MM.1S (cell line): ENCODE data around the gene ZDHHC11.

Experiments used
- DNase-seq: peaks from one replicate; pipeline ENCODE4 v3.0.0-alpha.2; 2015
- H2AFZ ChIP-seq: fragments of 300-600 bp; sonication (generic); 2 replicates; pipeline ENCODE4 v1.6.0; 2016; ENCODE audit warnings: antibody characterized with exemption, low read length
- H3F3A ChIP-seq: fragments of 300-600 bp; sonication (generic); 2 replicates; pipeline ENCODE4 v1.6.1; 2016; ENCODE audit warnings: mild to moderate bottlenecking, antibody characterized with exemption, low read length, moderate library complexity, mixed read lengths; ENCODE audit not compliant: insufficient read depth
- H3K27ac ChIP-seq: fragments of 300-600 bp; sonication (generic); 2 replicates; pipeline ENCODE4 v1.5.1; 2016; ENCODE audit warnings: mild to moderate bottlenecking, low read length
- H3K27me3 ChIP-seq: fragments of 300-600 bp; sonication (generic); replicated peaks from 2 replicates; pipeline ENCODE4 v1.6.0; 2016; ENCODE audit warnings: low read length; ENCODE audit not compliant: insufficient read depth
- H3K36me3 ChIP-seq: fragments of 300-600 bp; sonication (generic); replicated peaks from 2 replicates; pipeline ENCODE4 v1.6.1; 2016; ENCODE audit warnings: mild to moderate bottlenecking, low read length, mixed read lengths; ENCODE audit not compliant: insufficient read depth
- H3K4me1 ChIP-seq: fragments of 300-600 bp; sonication (generic); 2 replicates; pipeline ENCODE4 v1.6.1; 2016; ENCODE audit warnings: low read length, mixed read lengths
- H3K4me2 ChIP-seq: fragments of 300-600 bp; sonication (generic); 2 replicates; pipeline ENCODE4 v1.6.0; 2016; ENCODE audit warnings: low read depth, low read length
- H3K4me3 ChIP-seq: fragments of 300-600 bp; sonication (generic); 2 replicates; pipeline ENCODE4 v1.5.1; 2016; ENCODE audit warnings: low read length, mixed read lengths
- H3K79me2 ChIP-seq: fragments of 300-600 bp; sonication (generic); 2 replicates; pipeline ENCODE4 v1.6.1; 2016; ENCODE audit warnings: mixed run types, low read length, mixed read lengths
- H3K9ac ChIP-seq: fragments of 300-600 bp; sonication (generic); 2 replicates; pipeline ENCODE4 v1.6.1; 2016; ENCODE audit warnings: low read length, mixed read lengths
- H3K9me2 ChIP-seq: fragments of 300-600 bp; sonication (generic); replicated peaks from 2 replicates; pipeline ENCODE4 v1.6.1; 2016; ENCODE audit warnings: mild to moderate bottlenecking, low read length, mixed read lengths; ENCODE audit not compliant: insufficient read depth
- H3K9me3 ChIP-seq: fragments of 300-600 bp; sonication (generic); replicated peaks from 2 replicates; pipeline ENCODE4 v1.6.1; 2016; ENCODE audit warnings: mild to moderate bottlenecking, low read length, mixed read lengths; ENCODE audit not compliant: insufficient read depth
- H4K20me1 ChIP-seq: fragments of 300-600 bp; sonication (generic); 2 replicates; pipeline ENCODE4 v1.6.1; 2016; ENCODE audit warnings: mild to moderate bottlenecking, low read length, moderate library complexity, mixed read lengths; ENCODE audit not compliant: insufficient read depth
- EZH2 ChIP-seq: fragments of 300-600 bp; sonication (generic); optimal IDR thresholded peaks from 2 replicates; pipeline ENCODE3; 2017; ENCODE audit warnings: low read depth, mild to moderate bottlenecking, antibody characterized with exemption, low read length, mixed read lengths
- EZH2phosphoT487 ChIP-seq: fragments of 300-600 bp; sonication (generic); IDR thresholded peaks from 2 replicates; pipeline ENCODE4 v1.6.1; 2018; ENCODE audit warnings: antibody characterized with exemption, low read length
- TF ChIP-seq, protein P1 (sequence below): fragments of 300-600 bp; sonication (generic); IDR thresholded peaks from 2 replicates; pipeline ENCODE4 v1.5.1; 2016; ENCODE audit warnings: antibody characterized with exemption, low read length, mixed read lengths

Gene ZDHHC11, protein sequence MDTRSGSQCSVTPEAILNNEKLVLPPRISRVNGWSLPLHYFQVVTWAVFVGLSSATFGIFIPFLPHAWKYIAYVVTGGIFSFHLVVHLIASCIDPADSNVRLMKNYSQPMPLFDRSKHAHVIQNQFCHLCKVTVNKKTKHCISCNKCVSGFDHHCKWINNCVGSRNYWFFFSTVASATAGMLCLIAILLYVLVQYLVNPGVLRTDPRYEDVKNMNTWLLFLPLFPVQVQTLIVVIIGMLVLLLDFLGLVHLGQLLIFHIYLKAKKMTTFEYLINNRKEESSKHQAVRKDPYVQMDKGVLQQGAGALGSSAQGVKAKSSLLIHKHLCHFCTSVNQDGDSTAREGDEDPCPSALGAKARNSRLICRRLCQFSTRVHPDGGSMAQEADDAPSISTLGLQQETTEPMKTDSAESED

DNA sequence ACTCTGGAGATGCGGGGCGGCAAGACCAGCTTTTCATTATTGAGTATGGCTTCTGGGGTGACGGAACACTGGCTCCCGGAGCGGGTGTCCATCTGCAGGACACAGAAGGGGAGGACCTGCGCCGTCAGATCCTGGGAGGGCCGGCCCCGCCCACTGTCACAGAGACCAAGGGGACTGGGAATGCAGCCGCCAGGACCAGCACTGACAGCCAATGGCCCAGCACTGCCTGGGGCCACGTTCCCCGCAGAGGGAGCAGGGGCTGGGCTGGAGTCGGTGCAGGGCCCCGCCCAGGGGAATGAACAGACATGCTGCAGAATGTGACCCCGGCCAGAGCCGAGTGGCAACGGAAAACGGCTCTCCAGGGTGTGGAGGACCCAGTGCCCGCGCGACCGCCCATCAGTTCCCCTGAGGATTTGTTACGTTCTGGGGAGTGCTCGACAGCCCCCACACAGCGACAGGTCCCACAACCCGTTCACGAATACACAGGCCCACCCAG is at the start of gene ZDHHC11:
Gene ZDHHC11 (minus strand): TSS at position 476 of the 496 bp plus-strand sequence. CDS start 384 bp downstream, at position 92.
- Histone ChIP-seq H3F3A (no peaks in the 10 kb centered on the region), H3K9me2 (no peaks in the 10 kb centered on the region), H3K9ac (no peak within 1 kb of the TSS), H3K9me3 (no peaks in the 10 kb centered on the region), H3K36me3 (no peaks in the 10 kb centered on the region), H3K4me3 (no peak within 1 kb of the TSS), H4K20me1 (no peaks in the 10 kb centered on the region), H3K79me2 (no peaks in the 10 kb centered on the region), H3K27ac (no peak within 1 kb of the TSS), H3K4me1 (no peaks in the 10 kb centered on the region), H3K4me2 (no peak within 1 kb of the TSS), H3K27me3 (no peaks in the 10 kb centered on the region), H2AFZ (no peak within 1 kb of the TSS)
- TF ChIP-seq EZH2 = no peak
- TF ChIP-seq, protein P1, sequence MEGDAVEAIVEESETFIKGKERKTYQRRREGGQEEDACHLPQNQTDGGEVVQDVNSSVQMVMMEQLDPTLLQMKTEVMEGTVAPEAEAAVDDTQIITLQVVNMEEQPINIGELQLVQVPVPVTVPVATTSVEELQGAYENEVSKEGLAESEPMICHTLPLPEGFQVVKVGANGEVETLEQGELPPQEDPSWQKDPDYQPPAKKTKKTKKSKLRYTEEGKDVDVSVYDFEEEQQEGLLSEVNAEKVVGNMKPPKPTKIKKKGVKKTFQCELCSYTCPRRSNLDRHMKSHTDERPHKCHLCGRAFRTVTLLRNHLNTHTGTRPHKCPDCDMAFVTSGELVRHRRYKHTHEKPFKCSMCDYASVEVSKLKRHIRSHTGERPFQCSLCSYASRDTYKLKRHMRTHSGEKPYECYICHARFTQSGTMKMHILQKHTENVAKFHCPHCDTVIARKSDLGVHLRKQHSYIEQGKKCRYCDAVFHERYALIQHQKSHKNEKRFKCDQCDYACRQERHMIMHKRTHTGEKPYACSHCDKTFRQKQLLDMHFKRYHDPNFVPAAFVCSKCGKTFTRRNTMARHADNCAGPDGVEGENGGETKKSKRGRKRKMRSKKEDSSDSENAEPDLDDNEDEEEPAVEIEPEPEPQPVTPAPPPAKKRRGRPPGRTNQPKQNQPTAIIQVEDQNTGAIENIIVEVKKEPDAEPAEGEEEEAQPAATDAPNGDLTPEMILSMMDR = no peak
- TF ChIP-seq EZH2phosphoT487 = no peak
- no peak for DNase-seq

DNA sequence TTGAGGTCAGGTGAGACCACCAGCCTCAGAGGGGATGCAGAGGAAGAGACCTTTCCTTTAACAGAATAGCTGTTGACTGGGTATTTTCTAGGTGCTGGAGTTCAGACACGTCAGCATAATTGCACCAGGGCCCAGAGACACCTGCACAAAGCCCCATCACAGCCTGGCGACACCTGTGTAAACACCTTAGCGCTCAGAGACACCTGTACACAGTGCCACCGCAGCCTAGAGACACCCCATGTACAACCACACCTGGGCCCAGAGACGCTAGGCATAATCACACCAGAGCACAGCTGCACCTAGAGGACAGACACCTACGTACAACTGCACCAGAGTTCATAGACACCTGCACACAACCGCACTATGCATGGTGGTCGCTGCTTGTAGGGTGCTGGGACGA is 42.9 kb upstream of the ZDHHC11 start:
- Histone ChIP-seq H3K9ac (peak overlapping the region; percentile 93), H3K27me3 (no peaks in the 10 kb centered on the region), H3K4me2 (peak overlapping the region; percentile 88), H3K27ac (peak overlapping the region; percentile 87), H4K20me1 (no peaks in the 10 kb centered on the region), H3K79me2 (peaks cover 80% of the 10 kb centered on the region), H3F3A (0 out of 2 replicates have a peak, but pooled peaks cover 5% of the 10 kb centered on the region), H2AFZ (0 out of 2 replicates have a peak overlapping the region, but pooled peaks have one; percentile 28), H3K4me1 (peaks cover 26% of the 10 kb centered on the region; the same call in 1 of the 2 replicates), H3K9me3 (no peaks in the 10 kb centered on the region), H3K36me3 (peaks cover 23% of the 10 kb centered on the region), H3K9me2 (no peaks in the 10 kb centered on the region), H3K4me3 (peak overlapping the region; percentile 96)
- no peak for TF ChIP-seq EZH2phosphoT487
- TF ChIP-seq, protein P1 = 0 out of 2 replicates have a peak, but pooled peaks have one; percentile 12
- peak; percentile 94 for DNase-seq

DNA sequence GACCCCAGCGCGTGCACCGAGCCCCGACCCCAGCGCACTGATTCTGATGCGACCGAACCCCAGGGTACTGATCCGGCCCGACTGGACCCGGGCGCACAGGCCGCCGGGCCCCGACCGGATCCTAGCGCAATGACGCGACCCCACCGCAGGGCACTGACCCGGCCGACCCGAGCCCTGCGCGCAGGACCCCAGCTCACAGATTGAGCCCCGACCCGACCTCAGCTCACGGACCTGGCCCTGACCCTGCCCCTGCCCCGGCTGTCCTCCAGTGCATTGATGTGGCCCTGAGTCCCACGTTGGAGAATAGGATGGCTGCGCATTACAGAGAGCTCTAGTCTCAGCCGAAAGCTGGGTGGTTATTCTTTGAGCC is 42.3 kb upstream of the ZDHHC11 start:
- Histone ChIP-seq H3K27me3 (no peaks in the 10 kb centered on the region), H3K4me2 (peak overlapping the region; percentile 88), H3K36me3 (peaks cover 29% of the 10 kb centered on the region), H3K4me1 (peaks cover 26% of the 10 kb centered on the region; the same call in 1 of the 2 replicates), H2AFZ (peak overlapping the region; percentile 28; the same call in 1 of the 2 replicates), H3F3A (0 out of 2 replicates have a peak, but pooled peaks cover 5% of the 10 kb centered on the region), H3K9me2 (no peaks in the 10 kb centered on the region), H3K4me3 (peak overlapping the region; percentile 96), H3K9me3 (no peaks in the 10 kb centered on the region), H3K79me2 (peaks cover 86% of the 10 kb centered on the region), H3K27ac (peak overlapping the region; percentile 87), H3K9ac (peak overlapping the region; percentile 93), H4K20me1 (no peaks in the 10 kb centered on the region)
- peak; percentile 21 for DNase-seq
- TF ChIP-seq, protein P1 = no peak
- TF ChIP-seq EZH2 (no peak), EZH2phosphoT487 (no peak)
